Neuronal stem cell (in vitro differentiated cells): ENCODE measurements around the gene RAB3GAP1. TPM values are rescaled to one million over a fixed set of nuclear protein-coding genes. Genes with fewer than 3 reads are reported as not detected.

Source experiments
- DNase-seq: peaks from one replicate; pipeline ENCODE4 v3.0.0-alpha.2; 2013; ENCODE audit warnings: low spot score
- H2AFZ ChIP-seq: one replicate; pipeline ENCODE4 v1.6.1; 2013; ENCODE audit warnings: mild to moderate bottlenecking, low read length, inconsistent platforms
- H2AK5ac ChIP-seq: 2 replicates; pipeline ENCODE4 v1.6.1; 2013; ENCODE audit warnings: low read depth, mild to moderate bottlenecking, inconsistent platforms, low read length, moderate library complexity, mixed read lengths
- H2BK120ac ChIP-seq: 2 replicates; pipeline ENCODE4 v1.6.1; 2013; ENCODE audit warnings: low read depth, mild to moderate bottlenecking, inconsistent platforms, low read length, moderate library complexity, mixed read lengths
- H2BK12ac ChIP-seq: one replicate; pipeline ENCODE4 v1.6.1; 2013; ENCODE audit warnings: low read length, inconsistent platforms
- H2BK15ac ChIP-seq: 2 replicates; pipeline ENCODE4 v1.6.1; 2013; ENCODE audit warnings: mild to moderate bottlenecking, low read length, inconsistent platforms, mixed read lengths
- H2BK5ac ChIP-seq: one replicate; pipeline ENCODE4 v1.6.1; 2013; ENCODE audit warnings: inconsistent platforms, mild to moderate bottlenecking, low read length, moderate library complexity
- H3K14ac ChIP-seq: one replicate; pipeline ENCODE4 v1.6.1; 2013; ENCODE audit warnings: low read length, inconsistent platforms
- H3K18ac ChIP-seq: 2 replicates; pipeline ENCODE4 v1.6.1; 2013; ENCODE audit warnings: low read length, inconsistent platforms
- H3K23ac ChIP-seq: 2 replicates; pipeline ENCODE4 v1.6.1; 2013; ENCODE audit warnings: low read depth, mild to moderate bottlenecking, mixed read lengths, low read length, inconsistent platforms; ENCODE audit not compliant: poor library complexity
- H3K27ac ChIP-seq: replicated peaks from 3 replicates; pipeline ENCODE4 v1.5.1; 2013; ENCODE audit warnings: low read length, inconsistent platforms
- H3K27me3 ChIP-seq, 3 experiments: 2 replicates each; pipeline ENCODE4 v1.6.1; 2013; ENCODE audit warnings: low read length in 3 of 3, mild to moderate bottlenecking in 2 of 3, inconsistent platforms in 1 of 3, low read depth in 1 of 3, mixed read lengths in 1 of 3, moderate library complexity in 1 of 3; ENCODE audit not compliant: control insufficient read depth in 3 of 3, insufficient read depth in 3 of 3
- H3K36me3 ChIP-seq, 2 donors: replicated peaks in 1 of 2; 2 replicates each; pipeline ENCODE4 v1.6.1; 2013; ENCODE audit warnings: low read length in 2 of 2; ENCODE audit not compliant: control insufficient read depth in 2 of 2, insufficient read depth in 2 of 2
- H3K4ac ChIP-seq: 2 replicates; pipeline ENCODE4 v1.6.1; 2013; ENCODE audit warnings: inconsistent platforms, mild to moderate bottlenecking, low read length, moderate library complexity
- H3K4me1 ChIP-seq, 2 donors: 1 replicate in 1 of 2; 2 replicates in 1 of 2; pipeline ENCODE4 v1.6.1; 2013; ENCODE audit warnings: low read length in 2 of 2, low read depth in 1 of 2; ENCODE audit not compliant: control insufficient read depth in 2 of 2, insufficient read depth in 1 of 2
- H3K4me2 ChIP-seq: one replicate; pipeline ENCODE4 v1.6.1; 2013; ENCODE audit warnings: mild to moderate bottlenecking, low read length, inconsistent platforms; ENCODE audit not compliant: insufficient read depth, poor library complexity, severe bottlenecking
- H3K4me3 ChIP-seq, 2 donors: 2 replicates each; pipeline ENCODE4 v1.5.1; 2013; ENCODE audit warnings: low read length in 2 of 2, mild to moderate bottlenecking in 2 of 2, inconsistent platforms in 1 of 2, moderate library complexity in 1 of 2
- H3K79me1 ChIP-seq: one replicate; pipeline ENCODE4 v1.6.1; 2013; ENCODE audit warnings: low read depth, mild to moderate bottlenecking, inconsistent platforms, low read length, moderate library complexity
- H3K9ac ChIP-seq: one replicate; pipeline ENCODE4 v1.6.1; 2013; ENCODE audit warnings: mild to moderate bottlenecking, low read depth, low read length, inconsistent platforms; ENCODE audit not compliant: poor library complexity
- H3K9me3 ChIP-seq, 2 donors: replicated peaks in 1 of 2; 2 replicates each; pipeline versions ENCODE3 to v1.6.1; 2013; ENCODE audit warnings: low read length in 2 of 2, mild to moderate bottlenecking in 2 of 2, inconsistent platforms in 1 of 2, low read depth in 1 of 2, mixed read lengths in 1 of 2, moderate library complexity in 1 of 2; ENCODE audit not compliant: control insufficient read depth in 2 of 2, insufficient read depth in 1 of 2
- H4K8ac ChIP-seq: one replicate; pipeline ENCODE4 v1.6.1; 2013; ENCODE audit warnings: low read depth, mild to moderate bottlenecking, inconsistent platforms, low read length, moderate library complexity
- H4K91ac ChIP-seq: one replicate; pipeline ENCODE4 v1.6.1; 2013; ENCODE audit warnings: low read length, low read depth, mild to moderate bottlenecking, inconsistent platforms; ENCODE audit not compliant: poor library complexity
- WGBS, 2 donors: extraction: QIAGEN DNeasy Blood & Tissue Kit; methylation state at CpG; one replicate each; pipeline ENCODE4 v1.1.7; 2013; ENCODE audit warnings: missing lambda C conversion rate in 2 of 2, mixed read lengths in 1 of 2; ENCODE audit not compliant: insufficient read length in 2 of 2, insufficient replicate concordance in 1 of 2; ENCODE audit errors: extremely low coverage in 2 of 2; 5-methylcytosine and 5-hydroxymethylcytosine counted together
- small RNA-seq: library from polyadenylated mRNA; stranded (forward); fragments of <200 nt; extraction: miRNeasy Mini kit (QIAGEN cat#:217004); gene quantifications from one replicate; pipeline ENCODE3, GENCODE V24; 2013; ENCODE audit not compliant: insufficient read depth

Gene RAB3GAP1

GRCh38 chr2:135218426-135218825, 166.3 kb downstream of the RAB3GAP1 start:
- H2BK12ac ChIP-seq, result no peak overlapping the region
- H3K27ac ChIP-seq, result no peak overlapping the region
- no peak overlapping the region for H3K4me3 ChIP-seq
- no peak overlapping the region for H2AK5ac ChIP-seq
- no peak overlapping the region for H2BK5ac ChIP-seq
- H3K9ac ChIP-seq, result no peak overlapping the region
- H3K4me1 ChIP-seq, result no peaks in the 10 kb centered on the region
- H3K79me1 ChIP-seq, result no peaks in the 10 kb centered on the region
- no peak overlapping the region for H2AFZ ChIP-seq
- no peak overlapping the region for H3K18ac ChIP-seq
- no peak overlapping the region for H2BK15ac ChIP-seq
- H3K4me2 ChIP-seq, result no peak overlapping the region
- no peak overlapping the region for H4K91ac ChIP-seq
- no peak overlapping the region for H4K8ac ChIP-seq
- no peaks in the 10 kb centered on the region for H3K9me3 ChIP-seq
- no peak overlapping the region for H3K14ac ChIP-seq
- no CpG with 5 or more reads among the region's 2 CpGs for WGBS, 2 donors
- no peak overlapping the region for H3K4ac ChIP-seq
- H3K23ac ChIP-seq, result no peak overlapping the region
- peaks cover 0 to 6% of the 10 kb centered on the region in 2 donors for H3K36me3 ChIP-seq
- no peaks in the 10 kb centered on the region for H3K27me3 ChIP-seq
- H2BK120ac ChIP-seq, result no peak overlapping the region
- DNase-seq, result no peak

- Histone ChIP-seq H3K27ac (no peak overlapping the region), H3K18ac (no peak overlapping the region), H3K23ac (no peak overlapping the region), H3K4ac (no peak overlapping the region), H2AFZ (no peak overlapping the region), H2AK5ac (no peak overlapping the region), H3K4me3 (no peak overlapping the region), H3K4me2 (no peak overlapping the region), H3K36me3 (peaks cover 0 to 6% of the 10 kb centered on the region in 2 donors), H3K27me3 (no peaks in the 10 kb centered on the region), H2BK5ac (no peak overlapping the region), H2BK15ac (no peak overlapping the region), H2BK120ac (no peak overlapping the region), H3K79me1 (no peaks in the 10 kb centered on the region), H3K9ac (no peak overlapping the region), H4K91ac (no peak overlapping the region), H3K4me1 (no peaks in the 10 kb centered on the region), H4K8ac (no peak overlapping the region), H3K14ac (no peak overlapping the region), H3K9me3 (no peaks in the 10 kb centered on the region), H2BK12ac (no peak overlapping the region)
- no CpG with 5 or more reads among the region's 1 CpG for WGBS, 2 donors
- DNase-seq, result no peak
Observed at GRCh38 chr2:135219226-135219625, 167.1 kb downstream of the RAB3GAP1 start.

Small RNA genes within 50 kb of the gene (small RNA-seq; reads per million reads assigned to genes)
- gene SNORA40B, result not detected
